Ishikawa (cell line): ENCODE data around the gene WDR70.

Experiments used
- CEBPB ChIP-seq: IDR thresholded peaks from 2 replicates; pipeline ENCODE4 v1.6.1; 2012
- CREB1 ChIP-seq: IDR thresholded peaks from 2 replicates; pipeline ENCODE4 v1.6.1; 2012; ENCODE audit warnings: low read depth
- EGR1 ChIP-seq: IDR thresholded peaks from 2 replicates; pipeline ENCODE4 v1.6.1; 2012
- EP300 ChIP-seq: IDR thresholded peaks from 2 replicates; pipeline ENCODE4 v1.6.1; 2012; ENCODE audit warnings: borderline replicate concordance
- FOXM1 ChIP-seq: IDR thresholded peaks from 2 replicates; pipeline ENCODE4 v1.6.1; 2012; ENCODE audit warnings: low read depth, borderline replicate concordance
- NFIC ChIP-seq: IDR thresholded peaks from 2 replicates; pipeline ENCODE4 v1.6.1; 2012
- RAD21 ChIP-seq: IDR thresholded peaks from 2 replicates; pipeline ENCODE4 v1.6.1; 2012; ENCODE audit warnings: low read depth
- TAF1 ChIP-seq: IDR thresholded peaks from 2 replicates; pipeline ENCODE4 v1.6.1; 2012; ENCODE audit warnings: low read depth, mild to moderate bottlenecking
- TCF12 ChIP-seq: IDR thresholded peaks from 2 replicates; pipeline ENCODE4 v1.6.1; 2012; ENCODE audit warnings: low read depth
- TEAD4 ChIP-seq: IDR thresholded peaks from 2 replicates; pipeline ENCODE4 v1.6.1; 2012
- YY1 ChIP-seq: IDR thresholded peaks from 2 replicates; pipeline ENCODE4 v1.6.1; 2012; ENCODE audit warnings: low read depth
- ZBTB7A ChIP-seq: IDR thresholded peaks from 2 replicates; pipeline ENCODE4 v1.6.1; 2012; ENCODE audit warnings: low read depth
- TF ChIP-seq, protein P1 (sequence below): IDR thresholded peaks from 2 replicates; pipeline ENCODE4 v1.6.1; 2012; ENCODE audit warnings: low read depth, mild to moderate bottlenecking
- TF ChIP-seq, protein P2 (sequence below): IDR thresholded peaks from 2 replicates; pipeline ENCODE4 v1.6.1; 2012
- TF ChIP-seq, protein P3 (sequence below): IDR thresholded peaks from 2 replicates; pipeline ENCODE4 v1.6.1; 2012

Gene WDR70

DNA sequence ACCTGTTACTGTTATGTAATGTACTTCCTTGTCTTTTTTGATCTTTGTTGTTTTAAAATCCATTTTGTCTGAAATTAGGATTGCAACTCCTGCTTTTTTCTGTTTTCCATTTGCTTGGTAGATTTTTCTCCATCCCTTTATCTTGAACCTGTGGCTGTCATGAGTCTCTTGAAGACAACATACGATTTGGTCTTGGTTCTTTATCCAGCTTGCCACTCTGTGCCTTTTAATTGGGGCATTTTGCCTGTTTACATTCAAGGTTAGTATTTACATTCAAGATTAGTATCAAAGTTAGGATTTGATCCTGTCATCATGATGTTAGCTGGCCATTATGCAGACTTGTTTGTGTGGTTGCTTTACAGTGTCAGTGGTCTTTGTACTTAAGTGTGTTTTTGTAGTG lies 304.0 kb downstream of the WDR70 start:
- TF ChIP-seq TAF1 (no peak), RAD21 (no peak), EGR1 (no peak), TCF12 (no peak), ZBTB7A (no peak), FOXM1 (no peak), EP300 (no peak), NFIC (no peak), TEAD4 (no peak), CREB1 (no peak), CEBPB (no peak), YY1 (no peak)
- TF ChIP-seq, protein P1, sequence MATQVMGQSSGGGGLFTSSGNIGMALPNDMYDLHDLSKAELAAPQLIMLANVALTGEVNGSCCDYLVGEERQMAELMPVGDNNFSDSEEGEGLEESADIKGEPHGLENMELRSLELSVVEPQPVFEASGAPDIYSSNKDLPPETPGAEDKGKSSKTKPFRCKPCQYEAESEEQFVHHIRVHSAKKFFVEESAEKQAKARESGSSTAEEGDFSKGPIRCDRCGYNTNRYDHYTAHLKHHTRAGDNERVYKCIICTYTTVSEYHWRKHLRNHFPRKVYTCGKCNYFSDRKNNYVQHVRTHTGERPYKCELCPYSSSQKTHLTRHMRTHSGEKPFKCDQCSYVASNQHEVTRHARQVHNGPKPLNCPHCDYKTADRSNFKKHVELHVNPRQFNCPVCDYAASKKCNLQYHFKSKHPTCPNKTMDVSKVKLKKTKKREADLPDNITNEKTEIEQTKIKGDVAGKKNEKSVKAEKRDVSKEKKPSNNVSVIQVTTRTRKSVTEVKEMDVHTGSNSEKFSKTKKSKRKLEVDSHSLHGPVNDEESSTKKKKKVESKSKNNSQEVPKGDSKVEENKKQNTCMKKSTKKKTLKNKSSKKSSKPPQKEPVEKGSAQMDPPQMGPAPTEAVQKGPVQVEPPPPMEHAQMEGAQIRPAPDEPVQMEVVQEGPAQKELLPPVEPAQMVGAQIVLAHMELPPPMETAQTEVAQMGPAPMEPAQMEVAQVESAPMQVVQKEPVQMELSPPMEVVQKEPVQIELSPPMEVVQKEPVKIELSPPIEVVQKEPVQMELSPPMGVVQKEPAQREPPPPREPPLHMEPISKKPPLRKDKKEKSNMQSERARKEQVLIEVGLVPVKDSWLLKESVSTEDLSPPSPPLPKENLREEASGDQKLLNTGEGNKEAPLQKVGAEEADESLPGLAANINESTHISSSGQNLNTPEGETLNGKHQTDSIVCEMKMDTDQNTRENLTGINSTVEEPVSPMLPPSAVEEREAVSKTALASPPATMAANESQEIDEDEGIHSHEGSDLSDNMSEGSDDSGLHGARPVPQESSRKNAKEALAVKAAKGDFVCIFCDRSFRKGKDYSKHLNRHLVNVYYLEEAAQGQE: no peak
- TF ChIP-seq, protein P2, sequence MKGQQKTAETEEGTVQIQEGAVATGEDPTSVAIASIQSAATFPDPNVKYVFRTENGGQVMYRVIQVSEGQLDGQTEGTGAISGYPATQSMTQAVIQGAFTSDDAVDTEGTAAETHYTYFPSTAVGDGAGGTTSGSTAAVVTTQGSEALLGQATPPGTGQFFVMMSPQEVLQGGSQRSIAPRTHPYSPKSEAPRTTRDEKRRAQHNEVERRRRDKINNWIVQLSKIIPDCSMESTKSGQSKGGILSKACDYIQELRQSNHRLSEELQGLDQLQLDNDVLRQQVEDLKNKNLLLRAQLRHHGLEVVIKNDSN: no peak
- TF ChIP-seq, protein P3, sequence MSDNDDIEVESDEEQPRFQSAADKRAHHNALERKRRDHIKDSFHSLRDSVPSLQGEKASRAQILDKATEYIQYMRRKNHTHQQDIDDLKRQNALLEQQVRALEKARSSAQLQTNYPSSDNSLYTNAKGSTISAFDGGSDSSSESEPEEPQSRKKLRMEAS: no peak

DNA sequence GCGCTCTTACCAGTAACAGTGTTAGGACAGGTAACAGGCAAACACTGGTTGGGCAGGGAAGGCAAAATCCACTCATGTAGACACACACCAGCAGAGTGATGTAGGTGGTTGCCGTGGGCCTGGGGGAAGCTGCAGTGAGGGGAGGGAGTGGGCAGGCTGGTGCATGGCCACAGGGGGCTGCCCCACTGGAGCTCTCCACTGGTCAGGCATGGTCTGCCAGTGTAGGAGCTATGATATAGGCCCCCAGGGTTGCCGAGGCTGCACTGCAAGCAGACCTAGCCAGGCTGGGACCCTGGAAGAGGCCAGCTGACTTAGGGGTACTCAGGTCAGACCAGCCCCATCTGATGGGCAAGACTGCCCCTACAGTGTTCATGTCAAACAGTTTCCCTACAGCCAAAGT lies 306.1 kb downstream of the WDR70 start:
- TF ChIP-seq CREB1: no peak

DNA sequence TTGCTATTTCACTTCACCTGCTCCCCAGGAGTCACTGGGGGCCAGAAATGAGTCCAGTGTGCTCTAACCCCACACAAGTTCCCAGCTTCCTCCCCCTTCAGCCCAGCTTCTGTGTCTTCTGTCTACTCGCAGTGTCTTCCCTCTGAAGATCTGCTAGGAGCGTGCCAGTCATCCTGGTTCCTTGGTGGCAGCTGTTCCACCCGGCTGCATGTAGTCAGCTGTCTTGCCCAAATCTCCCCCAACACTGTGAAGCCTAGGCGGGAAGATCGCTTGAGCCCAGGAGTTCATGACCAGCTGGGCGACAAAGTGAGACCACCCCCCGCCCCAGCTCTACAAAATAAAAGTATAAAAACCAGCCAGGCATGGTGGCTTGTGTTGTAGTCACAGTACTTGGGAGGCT lies 306.7 kb downstream of the WDR70 start:
- TF ChIP-seq FOXM1 (no peak), ZBTB7A (no peak), CREB1 (no peak), EGR1 (no peak), RAD21 (no peak), EP300 (no peak), TAF1 (no peak), TEAD4 (no peak), TCF12 (no peak), CEBPB (no peak), YY1 (no peak)
- TF ChIP-seq, protein P3: no peak
- TF ChIP-seq, protein P1: no peak
- TF ChIP-seq, protein P2: no peak

DNA sequence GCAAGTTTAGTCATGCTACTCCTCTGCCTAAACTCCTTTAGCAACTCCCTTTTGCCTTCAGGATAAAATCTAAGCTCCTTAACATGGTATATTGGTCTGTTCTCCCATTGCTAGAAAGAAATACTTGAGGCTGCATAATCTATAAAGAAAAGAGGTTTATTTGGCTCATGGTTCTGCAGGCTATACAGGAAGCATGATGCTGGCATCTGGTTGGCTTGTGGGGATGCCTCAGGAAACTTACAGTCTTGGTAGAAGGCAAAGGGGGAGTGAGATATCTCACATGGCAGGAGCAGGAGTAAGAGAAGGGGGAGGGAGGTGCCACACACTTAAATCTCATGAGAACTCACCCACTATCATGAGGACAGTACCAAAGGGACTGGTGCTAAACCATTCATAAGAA lies 315.7 kb downstream of the WDR70 start:
- TF ChIP-seq ZBTB7A: no peak

DNA sequence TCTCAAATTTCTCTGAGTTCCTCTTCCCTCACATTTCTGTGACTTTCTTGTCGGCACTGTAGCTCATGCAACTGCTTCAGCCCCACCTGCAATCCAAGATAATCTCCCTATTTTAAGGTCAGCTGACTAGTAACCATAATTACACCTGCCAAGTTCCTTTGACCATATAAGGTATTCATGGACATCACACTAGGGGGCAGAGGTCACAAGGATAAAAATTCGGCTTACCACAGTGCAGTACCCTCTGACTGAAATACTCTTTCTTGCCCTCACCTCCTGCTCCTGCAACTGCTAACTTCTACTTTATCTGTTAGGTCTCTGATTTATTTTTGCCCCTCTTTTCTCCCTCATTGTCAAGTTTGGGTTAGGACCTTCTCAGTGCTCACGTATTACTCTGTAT lies 316.5 kb downstream of the WDR70 start:
- no peak for TF ChIP-seq NFIC
- TF ChIP-seq, protein P1: no peak
- TF ChIP-seq YY1: no peak
- TF ChIP-seq TAF1: no peak
- no peak for TF ChIP-seq CEBPB
- TF ChIP-seq, protein P2: no peak
- no peak for TF ChIP-seq FOXM1
- TF ChIP-seq EGR1: no peak
- TF ChIP-seq TEAD4: no peak
